GM11168 (cell line): ENCODE results near the gene PLCG2.
"Not testable (repeated sequence)": the region's sequence is repeated elsewhere in the genome, so short reads cannot be mapped to it uniquely, and the experiment has no call there.

Experiments used
- in situ Hi-C: fragments of 300-500 bp; cut with MboI; formaldehyde crosslinking; loops from one replicate; pipeline ENCODE4 v1.12.0; 2022; ENCODE audit warnings: low sequenced_read_pairs; ENCODE audit not compliant: unreplicated experiment

PLCG2 gene

GRCh38 chr16:81785138-81785924 is 6.2 kb downstream of the PLCG2 start:
- in situ Hi-C loops = no loop called here

GRCh38 chr16:81786321-81786720 is 7.2 kb downstream of the PLCG2 start:
- in situ Hi-C loops = no loop called here

GRCh38 chr16:81786868-81787267 is 7.8 kb downstream of the PLCG2 start:
- in situ Hi-C loops = no loop called here

GRCh38 chr16:81787659-81788058 is 8.6 kb downstream of the PLCG2 start:
- in situ Hi-C loops = no loop called here

GRCh38 chr16:81790277-81790676 is 11.2 kb downstream of the PLCG2 start:
- in situ Hi-C loops = no loop called here

GRCh38 chr16:81790830-81791435 is 11.8 kb downstream of the PLCG2 start:
- in situ Hi-C loops = no loop called here

- in situ Hi-C loops = no loop called here
These were observed 13.7 kb downstream of the PLCG2 start for GRCh38 chr16:81792828-81793227.

- in situ Hi-C loops = no loop called here
These were observed 16.1 kb downstream of the PLCG2 start for GRCh38 chr16:81795193-81795592.

GRCh38 chr16:81796035-81796434 is 16.9 kb downstream of the PLCG2 start:
- in situ Hi-C loops = no loop called here

- in situ Hi-C loops = no loop called here
These were observed 17.7 kb downstream of the PLCG2 start for GRCh38 chr16:81796583-81797346.

- in situ Hi-C loops = no loop called here
These were observed 18.4 kb downstream of the PLCG2 start for GRCh38 chr16:81797443-81797842.

- in situ Hi-C loops = no loop called here
These were observed 19.4 kb downstream of the PLCG2 start for GRCh38 chr16:81798311-81799137.

GRCh38 chr16:81799138-81799504 is 20.0 kb downstream of the PLCG2 start:
- in situ Hi-C loops = no loop called here

- in situ Hi-C loops = not testable (repeated sequence)
These were observed 22.6 kb downstream of the PLCG2 start for GRCh38 chr16:81801724-81802123.

- in situ Hi-C loops = no loop called here
These were observed 24.2 kb downstream of the PLCG2 start for GRCh38 chr16:81803332-81803731.

- in situ Hi-C loops = no loop called here
These were observed 25.1 kb downstream of the PLCG2 start for GRCh38 chr16:81804134-81804610.

- in situ Hi-C loops = no loop called here
These were observed 27.6 kb downstream of the PLCG2 start for GRCh38 chr16:81806696-81807095.

GRCh38 chr16:81807767-81808358 is 28.8 kb downstream of the PLCG2 start:
- in situ Hi-C loops = no loop called here

- in situ Hi-C loops = no loop called here
These were observed 29.9 kb downstream of the PLCG2 start for GRCh38 chr16:81808933-81809480.

- in situ Hi-C loops = no loop called here
These were observed 30.5 kb downstream of the PLCG2 start for GRCh38 chr16:81809567-81809966.
